IMR-90 (cell line): ENCODE measurements around the gene LY9. TPM values are rescaled to one million over a fixed set of nuclear protein-coding genes. Genes with fewer than 3 reads are reported as not detected.

Source experiments
- ATAC-seq: fragments of 200-7000 bp; cut with Tn5 transposase; 2 replicates; pipeline ENCODE4 v1.9.1; 2020; ENCODE audit warnings: low read depth, mild to moderate bottlenecking, moderate library complexity
- BruUV-seq: library from RNA; stranded (reverse); fragments of 400-500 nt; replicated peaks from 2 replicates; lab custom pipeline; 2021; lab: Mats Ljungman, UMichigan
- CTCF ChIA-PET: fragments of 300-600 bp; formaldehyde crosslinking; extraction: SDS; loops from one replicate; lab custom pipeline; 2021; ENCODE audit warnings: antibody characterized with exemption; lab: Yijun Ruan, JAX
- POLR2A ChIA-PET: fragments of 300-600 bp; sonication (Branson Sonifier 250); formaldehyde crosslinking; loops from one replicate; lab custom pipeline; 2022; ENCODE audit warnings: antibody characterized with exemption; ENCODE audit not compliant: unreplicated experiment; lab: Charles Lee
- DNase-seq: peaks from one replicate; pipeline ENCODE4 v3.0.0; 2013
- H2AFZ ChIP-seq: replicated peaks from 2 replicates; pipeline ENCODE3; 2013; ENCODE audit warnings: low read length, mild to moderate bottlenecking; ENCODE audit not compliant: poor library complexity
- H2AK5ac ChIP-seq: 2 replicates; pipeline ENCODE4 v1.6.1; 2013; ENCODE audit warnings: low read depth, low read length, inconsistent platforms
- H2AK9ac ChIP-seq: replicated peaks from 2 replicates; pipeline ENCODE3; 2013; ENCODE audit warnings: mild to moderate bottlenecking, low read depth, low read length, moderate library complexity; ENCODE audit not compliant: poor library complexity
- H2BK120ac ChIP-seq: 2 replicates; pipeline ENCODE4 v1.6.1; 2013; ENCODE audit warnings: low read depth, low read length, inconsistent platforms
- H2BK15ac ChIP-seq: 3 replicates; pipeline ENCODE4 v1.6.1; 2013; ENCODE audit warnings: low read depth, low read length, inconsistent platforms
- H2BK20ac ChIP-seq: 2 replicates; pipeline ENCODE4 v1.6.1; 2013; ENCODE audit warnings: low read depth, mild to moderate bottlenecking, inconsistent platforms, low read length, moderate library complexity
- H2BK5ac ChIP-seq: 2 replicates; pipeline ENCODE4 v1.6.1; 2013; ENCODE audit warnings: mild to moderate bottlenecking, low read depth, low read length, inconsistent platforms; ENCODE audit not compliant: poor library complexity, severe bottlenecking
- H3K14ac ChIP-seq: replicated peaks from 2 replicates; pipeline ENCODE4 v1.6.1; 2013; ENCODE audit warnings: low read depth, low read length, inconsistent platforms
- H3K18ac ChIP-seq: 2 replicates; pipeline ENCODE4 v1.6.1; 2013; ENCODE audit warnings: low read depth, low read length, control low read depth
- H3K23ac ChIP-seq: 2 replicates; pipeline ENCODE4 v1.6.1; 2013; ENCODE audit warnings: low read depth, low read length, inconsistent platforms
- H3K27ac ChIP-seq: 2 replicates; pipeline ENCODE4 v1.5.1; 2013; ENCODE audit warnings: mild to moderate bottlenecking, control low read depth, low read length; ENCODE audit not compliant: insufficient read depth
- H3K27me3 ChIP-seq: 2 replicates; pipeline ENCODE4 v1.6.1; 2013; ENCODE audit warnings: low read length; ENCODE audit not compliant: control insufficient read depth, insufficient read depth
- H3K36me3 ChIP-seq: 2 replicates; pipeline ENCODE4 v1.6.1; 2013; ENCODE audit warnings: low read length, mixed read lengths; ENCODE audit not compliant: control insufficient read depth, insufficient read depth
- H3K4ac ChIP-seq: 2 replicates; pipeline ENCODE4 v1.6.1; 2013; ENCODE audit warnings: low read depth, low read length, inconsistent platforms
- H3K4me1 ChIP-seq: 2 replicates; pipeline ENCODE4 v1.6.1; 2013; ENCODE audit warnings: low read length, mixed read lengths; ENCODE audit not compliant: control insufficient read depth, insufficient read depth
- H3K4me2 ChIP-seq: 2 replicates; pipeline ENCODE4 v1.6.1; 2013; ENCODE audit warnings: low read depth, mild to moderate bottlenecking, control low read depth, low read length, moderate library complexity
- H3K4me3 ChIP-seq: 2 replicates; pipeline ENCODE4 v1.5.1; 2013; ENCODE audit warnings: low read depth, mild to moderate bottlenecking, control low read depth, low read length, moderate library complexity; ENCODE audit not compliant: insufficient read depth
- H3K56ac ChIP-seq: 2 replicates; pipeline ENCODE4 v1.6.1; 2013; ENCODE audit warnings: low read length, inconsistent platforms; ENCODE audit not compliant: insufficient read depth; ENCODE audit errors: extremely low read depth
- H3K79me1 ChIP-seq, 2 experiments: 2 replicates each; pipeline ENCODE4 v1.6.1; 2013; ENCODE audit warnings: low read length in 2 of 2, inconsistent platforms in 1 of 2, low read depth in 1 of 2
- H3K9ac ChIP-seq: 2 replicates; pipeline ENCODE4 v1.6.1; 2013; ENCODE audit warnings: low read depth, low read length, control low read depth
- H3K9me1 ChIP-seq: 2 replicates; pipeline ENCODE4 v1.6.1; 2013; ENCODE audit warnings: low read length, inconsistent platforms; ENCODE audit not compliant: insufficient read depth
- H3K9me3 ChIP-seq: 2 replicates; pipeline ENCODE4 v1.6.1; 2013; ENCODE audit warnings: low read length; ENCODE audit not compliant: control insufficient read depth, insufficient read depth
- H4K20me1 ChIP-seq: 2 replicates; pipeline ENCODE4 v1.6.1; 2013; ENCODE audit warnings: low read length, inconsistent platforms; ENCODE audit not compliant: insufficient read depth
- H4K5ac ChIP-seq: 2 replicates; pipeline ENCODE4 v1.6.1; 2013; ENCODE audit warnings: mild to moderate bottlenecking, low read depth, low read length, control low read depth
- H4K8ac ChIP-seq, 2 experiments: 2 replicates each; pipeline ENCODE4 v1.6.1; 2013; ENCODE audit warnings: low read depth in 2 of 2, low read length in 2 of 2, control low read depth in 1 of 2, inconsistent platforms in 1 of 2
- H4K91ac ChIP-seq: 2 replicates; pipeline ENCODE4 v1.6.1; 2013; ENCODE audit warnings: low read depth, low read length, inconsistent platforms; ENCODE audit not compliant: insufficient read depth
- CEBPB ChIP-seq: IDR thresholded peaks from 2 replicates; pipeline ENCODE4 v1.6.1; 2012; ENCODE audit warnings: low read depth, low read length, improper control_type of control experiment
- NFE2L2 ChIP-seq: fragments of 150-350 bp; IDR thresholded peaks from 2 replicates; pipeline ENCODE4 v1.6.1; 2016; ENCODE audit warnings: low read depth, mild to moderate bottlenecking, low read length
- USF2 ChIP-seq: fragments of 150-350 bp; IDR thresholded peaks from 2 replicates; pipeline ENCODE4 v1.6.1; 2017; ENCODE audit warnings: mild to moderate bottlenecking, antibody characterized with exemption, low read length, low read depth
- WGBS, 2 experiments: methylation state at CpG; one replicate each; pipeline versions ENCODE4 v1.1.5 to v1.1.7; 2013; ENCODE audit warnings: missing lambda C conversion rate in 2 of 2; ENCODE audit not compliant: insufficient read length in 1 of 2; ENCODE audit errors: extremely low coverage in 2 of 2; 5-methylcytosine and 5-hydroxymethylcytosine counted together
- dilution Hi-C: fragments of 300-500 bp; cut with HindIII; formaldehyde crosslinking; loops from one replicate; pipeline ENCODE4 v1.14.3; 2018; ENCODE audit warnings: low sequenced_read_pairs; ENCODE audit not compliant: unreplicated experiment
- in situ Hi-C: fragments of 300-500 bp; cut with MboI; formaldehyde crosslinking; loops from 3 replicates; pipeline ENCODE4 v1.14.3; 2019; ENCODE audit warnings: low sequenced_read_pairs, inconsistent platforms, mixed read lengths
- intact Hi-C: fragments of 100-400 bp; cut with micrococcal nuclease; formaldehyde crosslinking; loops from 2 replicates; pipeline ENCODE4 v1.10.0; 2022
- polyA plus RNA-seq, 3 experiments: library from polyadenylated mRNA; depleted of rRNA; stranded (reverse); fragments of >200 nt; gene quantifications; 2 replicates each; pipeline ENCODE4 v1.2.3, GENCODE V29; 2012; ENCODE audit warnings: low replicate concordance in 1 of 3
- total RNA-seq: library from RNA; depleted of rRNA; stranded (reverse); fragments of >200 nt; gene quantifications from 2 replicates; pipeline ENCODE4 v1.2.3, GENCODE V29; 2012

LY9 gene
- total and polyA plus RNA-seq, 2 of the 4 experiments (the other 2 are of a cell fraction), result not detected

- Histone ChIP-seq H2BK15ac (no peak overlapping the region), H3K4ac (no peak overlapping the region), H2AK5ac (no peak overlapping the region), H3K79me1 (no peaks in the 10 kb centered on the region), H2BK20ac (no peak overlapping the region), H3K9me3 (no peaks in the 10 kb centered on the region), H3K56ac (no peak overlapping the region), H2BK120ac (no peak overlapping the region), H3K4me1 (no peaks in the 10 kb centered on the region), H3K9ac (no peak overlapping the region), H3K4me2 (no peak overlapping the region), H3K27ac (no peak overlapping the region), H3K36me3 (no peaks in the 10 kb centered on the region), H2BK5ac (no peak overlapping the region), H2AFZ (no peak overlapping the region), H3K14ac (no peak overlapping the region), H3K27me3 (no peaks in the 10 kb centered on the region), H3K9me1 (no peaks in the 10 kb centered on the region), H3K4me3 (no peak overlapping the region), H4K8ac (no peak overlapping the region), H3K18ac (no peak overlapping the region), H4K91ac (no peak overlapping the region), H3K23ac (no peak overlapping the region), H4K5ac (no peak overlapping the region), H2AK9ac (no peak overlapping the region), H4K20me1 (no peaks in the 10 kb centered on the region)
- DNase-seq, result no peak
- no peak for TF ChIP-seq CEBPB
- no peak for TF ChIP-seq USF2
- TF ChIP-seq NFE2L2, result no peak
- ChIA-PET POLR2A (no interaction called here), CTCF (no interaction called here)
- intact Hi-C loops (no loop called here), in situ Hi-C loops (no loop called here), dilution Hi-C loops (no loop called here)
- ATAC-seq, result no peak
- no CpG with 5 or more reads among the region's 4 CpGs for WGBS, 2 experiments
- BruUV-seq, result no TSS peak
These were observed 1.9 kb downstream of the LY9 start for GRCh38 chr1:160797861-160798273.
